DMS153 (cell line): ENCODE results near the gene FALEC.

ENCODE experiments used
- DNase-seq: peaks from one replicate; lab custom pipeline; 2025; lab: John Stamatoyannopoulos, UW

FALEC gene

GRCh38 chr1:150515328-150516049 is at the start of gene FALEC:
Gene FALEC, plus strand, starts transcription at chr1:150515752.
- DNase-seq: peak; percentile 98

GRCh38 chr1:150466964-150467363 is 48.6 kb upstream of the FALEC start:
- DNase-seq: no peak

- DNase-seq: no peak
These were observed 46.3 kb upstream of the FALEC start for GRCh38 chr1:150469291-150469690.

GRCh38 chr1:150472601-150473200 is 42.9 kb upstream of the FALEC start:
- no peak for DNase-seq

GRCh38 chr1:150473659-150474058 is 41.9 kb upstream of the FALEC start:
- DNase-seq: no peak

- DNase-seq: no peak
These were observed 40.7 kb upstream of the FALEC start for GRCh38 chr1:150474869-150475268.

GRCh38 chr1:150476754-150477153 is 38.8 kb upstream of the FALEC start:
- no peak for DNase-seq

- DNase-seq: no peak
These were observed 38.2 kb upstream of the FALEC start for GRCh38 chr1:150477320-150477719.

- DNase-seq: peak; percentile 50
These were observed 37.8 kb upstream of the FALEC start for GRCh38 chr1:150477733-150478132.

GRCh38 chr1:150479370-150479769 is 36.2 kb upstream of the FALEC start:
- DNase-seq: no peak

GRCh38 chr1:150479927-150480352 is 35.6 kb upstream of the FALEC start:
- no peak for DNase-seq

GRCh38 chr1:150484431-150484830 is 31.1 kb upstream of the FALEC start:
- DNase-seq: no peak

GRCh38 chr1:150484861-150485260 is 30.7 kb upstream of the FALEC start:
- no peak for DNase-seq

GRCh38 chr1:150486966-150487762 is 28.4 kb upstream of the FALEC start, which contains the start of gene TARS2:
Gene TARS2, plus strand, starts transcription at chr1:150487419. Its CDS starts 32 bp downstream, at chr1:150487451.
- DNase-seq: peak; percentile 99

GRCh38 chr1:150487763-150488115 is 27.8 kb upstream of the FALEC start:
- DNase-seq: no peak

- DNase-seq: no peak
These were observed 22.4 kb upstream of the FALEC start for GRCh38 chr1:150493175-150493574.

- no peak for DNase-seq
These were observed 17.2 kb upstream of the FALEC start for GRCh38 chr1:150498342-150498741.

GRCh38 chr1:150505431-150505830 is 10.1 kb upstream of the FALEC start:
- no peak for DNase-seq

GRCh38 chr1:150507912-150508864 is 7.4 kb upstream of the FALEC start, which contains the start of gene ECM1:
Gene ECM1, plus strand, starts transcription at chr1:150508109. Its CDS starts 101 bp downstream, at chr1:150508210.
- no peak for DNase-seq

GRCh38 chr1:150508982-150509381 is 6.6 kb upstream of the FALEC start:
- DNase-seq: no peak

GRCh38 chr1:150511551-150511950 is 4.0 kb upstream of the FALEC start:
- DNase-seq: peak; percentile 78
